COR-L47 (cell line): Measurements from ENCODE around the gene COL15A1.
A peak's percentile ranks its signal among the peaks of the same experiment; 100 is the strongest.

ENCODE experiments used
- DNase-seq: peaks from one replicate; lab custom pipeline; 2025; lab: John Stamatoyannopoulos, UW

The COL15A1 gene

DNA sequence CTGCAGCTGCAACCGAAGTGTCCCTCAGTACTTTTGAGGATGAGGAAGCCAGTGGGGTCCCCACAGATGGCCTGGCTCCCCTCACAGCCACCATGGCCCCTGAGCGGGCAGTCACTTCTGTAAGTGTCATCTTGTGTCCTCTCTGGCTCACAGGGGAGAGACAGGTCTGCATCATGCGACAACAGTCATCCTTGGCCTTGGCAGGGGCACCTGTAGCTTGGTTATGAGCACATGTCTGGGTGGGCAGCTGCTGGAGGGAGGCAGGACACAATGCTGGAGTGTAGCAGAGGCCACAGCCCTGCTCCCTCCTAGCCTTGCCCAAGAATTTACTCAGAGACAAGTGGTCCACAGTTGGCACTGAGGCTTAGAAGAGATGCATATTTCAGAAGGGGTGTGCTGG, 71.7 kb downstream of the COL15A1 start:
- DNase-seq: no peak

DNA sequence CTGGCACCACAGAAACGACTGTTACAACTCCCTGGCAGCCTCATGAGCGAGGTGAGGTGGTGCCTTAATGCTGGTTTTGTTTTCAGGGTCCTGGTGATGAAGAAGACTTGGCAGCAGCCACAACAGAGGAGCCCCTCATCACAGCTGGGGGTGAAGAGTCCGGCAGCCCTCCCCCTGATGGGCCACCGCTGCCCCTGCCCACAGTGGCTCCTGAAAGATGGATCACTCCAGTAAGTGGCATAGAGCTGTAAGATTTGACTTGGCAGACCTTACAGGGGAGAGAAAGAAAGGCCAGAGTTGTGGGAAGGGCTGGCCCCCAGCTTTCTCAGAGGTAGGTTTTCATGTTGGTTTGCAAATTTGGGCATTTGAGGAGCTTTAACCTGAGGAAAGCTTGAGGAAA, 72.2 kb downstream of the COL15A1 start:
- no peak for DNase-seq

DNA sequence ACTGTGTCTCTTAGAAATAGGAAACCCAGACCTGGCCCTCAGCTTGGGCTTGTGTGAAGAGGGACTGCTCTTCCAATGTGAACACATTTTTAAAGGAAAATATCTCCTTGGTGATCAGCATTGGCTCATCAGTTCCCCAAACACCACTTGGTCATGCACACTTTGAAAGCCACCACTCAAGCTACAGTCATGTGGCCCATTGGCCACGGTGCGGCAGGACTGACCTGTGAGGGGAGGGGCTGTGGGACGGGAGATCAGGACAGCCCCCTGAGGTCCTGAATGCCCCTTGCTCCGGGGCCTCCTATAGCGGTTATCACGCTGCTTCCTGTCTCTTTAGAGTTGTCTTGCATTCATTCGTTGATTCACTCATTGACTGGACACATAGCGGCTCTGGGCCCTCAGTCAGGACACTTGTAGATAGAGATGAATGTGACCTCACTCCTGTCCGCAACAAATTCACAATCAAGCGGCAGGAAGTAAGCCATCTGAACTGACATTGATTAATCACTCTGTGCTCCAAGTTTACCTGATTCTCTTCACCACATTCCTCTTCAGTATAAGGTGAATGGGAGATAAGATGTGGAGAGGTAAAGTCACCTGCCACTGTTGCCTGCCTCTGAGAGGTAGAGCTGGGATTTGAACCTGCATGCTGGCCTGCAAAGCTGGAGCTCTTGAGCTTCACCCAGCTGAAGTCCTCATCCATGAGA, 73.1 kb downstream of the COL15A1 start:
- no peak for DNase-seq

DNA sequence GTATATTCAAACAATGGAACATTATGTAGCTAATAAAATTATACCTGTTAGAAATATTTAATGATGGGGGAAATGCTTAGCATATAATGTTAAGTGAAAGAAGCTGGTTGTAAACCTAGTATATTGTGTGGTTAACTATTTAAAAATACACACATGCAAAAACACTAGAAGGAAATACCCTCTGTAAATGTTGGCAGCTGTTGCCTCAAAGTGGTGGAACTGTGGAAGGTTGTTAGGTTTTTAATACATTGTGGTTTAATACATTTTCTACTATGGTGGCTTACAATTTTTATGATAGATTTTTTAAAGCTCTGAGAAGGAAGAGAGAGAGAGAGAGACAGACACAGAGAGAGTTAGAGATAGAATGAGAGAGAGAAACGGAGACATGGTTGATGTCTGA, 74.9 kb downstream of the COL15A1 start:
- no peak for DNase-seq

DNA sequence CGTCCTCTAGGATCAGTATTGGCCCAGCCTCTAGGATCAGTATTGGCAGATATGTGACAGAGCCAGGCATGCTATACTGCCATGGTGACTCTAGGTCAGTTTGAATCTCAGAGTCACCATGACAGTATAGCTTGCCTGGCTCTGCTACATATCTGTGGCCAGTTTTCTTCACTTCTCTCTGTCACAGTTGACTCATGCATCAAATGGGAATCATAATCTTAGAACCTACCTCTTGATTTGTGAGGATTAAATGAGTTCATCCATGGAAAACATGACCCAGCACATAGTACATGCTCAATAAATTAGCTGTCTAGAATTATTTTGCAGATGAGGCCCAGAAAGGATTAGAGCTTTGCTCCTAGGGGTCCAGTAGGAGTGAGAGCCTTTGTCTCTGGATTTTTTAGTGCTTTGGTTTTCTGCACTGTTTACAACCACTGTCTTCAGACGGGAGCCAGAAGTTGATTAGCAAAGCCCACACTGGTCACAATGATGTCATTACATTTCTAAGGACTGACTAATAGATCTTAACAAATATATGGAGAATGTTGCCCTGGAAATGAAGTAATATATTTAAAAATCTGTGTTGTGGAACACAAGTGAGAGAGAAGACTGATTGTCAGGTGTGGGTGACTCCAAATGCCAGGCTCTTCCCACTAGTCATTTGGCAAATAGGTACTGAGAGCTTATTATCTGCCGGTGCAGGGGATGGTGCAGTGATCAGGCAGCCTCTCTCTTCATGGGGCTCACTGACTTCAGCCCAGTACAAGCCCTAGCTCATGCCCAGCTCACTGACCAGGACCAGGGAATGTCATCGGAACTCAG, 76.0 kb downstream of the COL15A1 start:
- DNase-seq: no peak

DNA sequence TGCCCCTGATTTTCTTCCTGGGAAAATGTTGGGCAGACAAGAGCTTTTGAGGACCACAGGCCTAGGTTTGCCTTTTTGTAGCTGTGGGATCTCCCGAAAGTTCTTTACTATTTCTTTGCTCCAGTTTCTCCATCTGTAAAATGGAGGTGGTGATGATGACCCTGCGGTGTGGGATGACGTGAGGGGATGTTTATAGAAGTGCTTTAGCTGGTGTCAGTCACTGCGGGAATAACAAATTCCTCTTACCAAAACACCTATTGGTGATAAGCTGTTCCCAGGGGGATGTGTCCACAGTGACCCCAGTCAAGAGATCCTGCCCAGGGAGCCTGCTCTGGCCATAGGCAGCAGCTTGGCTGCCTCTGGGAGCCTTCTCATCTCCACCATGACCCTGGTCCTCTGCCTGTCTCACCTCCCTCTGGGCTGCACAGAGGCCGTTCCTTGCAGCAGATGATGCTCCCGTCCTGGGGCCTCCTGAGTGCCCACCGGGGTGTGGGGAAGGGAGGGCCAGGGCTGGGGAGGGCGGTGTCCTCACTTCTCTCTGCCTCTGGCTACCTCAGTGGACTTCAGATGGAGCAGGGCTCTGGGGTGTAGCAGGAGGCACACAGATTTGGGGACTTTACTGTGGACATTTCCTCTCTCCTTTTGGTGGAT, 77.2 kb downstream of the COL15A1 start:
- no peak for DNase-seq

DNA sequence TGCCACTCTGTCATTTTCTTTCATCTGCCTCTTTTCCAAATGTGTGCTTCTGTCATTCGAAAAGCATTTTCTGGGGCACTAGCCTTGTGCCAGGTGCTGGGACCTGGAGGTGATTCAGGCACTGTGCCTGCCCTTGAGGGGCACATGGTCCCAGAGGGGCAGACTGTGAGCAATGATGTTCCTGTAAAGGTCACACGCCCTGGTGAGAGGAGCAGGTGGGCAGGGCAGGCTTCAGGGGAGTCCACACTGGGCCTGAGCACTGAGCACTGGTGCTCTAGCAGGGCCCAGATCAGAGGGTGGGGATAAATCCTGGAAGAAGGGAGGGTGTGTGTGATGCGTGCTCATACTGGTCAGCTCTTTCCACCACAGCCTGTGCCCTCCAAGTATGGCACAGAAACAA, 77.8 kb downstream of the COL15A1 start:
- no peak for DNase-seq

DNA sequence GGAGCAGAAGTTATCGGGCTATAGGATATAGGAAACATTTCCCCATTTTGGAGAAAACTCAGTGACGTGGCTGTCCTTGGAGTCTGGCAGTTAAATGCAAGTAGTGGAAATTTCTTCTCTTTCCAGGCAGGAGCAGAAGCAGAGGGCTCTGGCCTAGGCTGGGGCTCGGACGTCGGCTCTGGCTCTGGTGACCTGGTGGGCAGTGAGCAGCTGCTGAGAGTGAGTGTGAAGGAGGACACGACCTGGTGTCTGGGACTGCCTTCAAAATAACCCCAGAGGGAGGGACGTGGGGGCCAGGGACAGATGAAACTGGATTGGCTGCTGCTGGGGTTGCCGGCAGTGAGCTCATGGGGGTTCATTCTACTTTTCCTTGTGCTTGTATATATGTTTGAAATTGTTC, 79.5 kb downstream of the COL15A1 start:
- no peak for DNase-seq

DNA sequence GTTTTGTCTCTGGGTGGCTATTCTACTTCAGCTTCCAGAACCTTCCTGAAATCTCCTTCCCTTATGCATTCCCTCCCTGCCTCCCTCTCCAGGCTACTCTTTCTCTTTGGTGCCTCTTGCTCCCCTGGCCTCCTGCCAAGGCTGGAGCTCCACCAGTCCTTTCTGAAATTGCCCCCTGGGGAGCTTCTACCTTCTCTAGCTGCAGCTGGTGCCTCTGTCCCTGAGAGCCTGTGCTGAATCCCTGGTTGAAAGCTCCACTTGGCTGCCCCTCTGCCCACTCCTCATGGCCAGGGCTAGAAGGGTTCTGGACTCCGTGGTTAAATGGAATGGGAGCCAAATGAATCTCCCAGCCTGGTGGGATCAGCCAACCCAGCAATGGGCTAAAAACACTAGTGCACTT, 80.1 kb downstream of the COL15A1 start:
- DNase-seq: peak; percentile 91

DNA sequence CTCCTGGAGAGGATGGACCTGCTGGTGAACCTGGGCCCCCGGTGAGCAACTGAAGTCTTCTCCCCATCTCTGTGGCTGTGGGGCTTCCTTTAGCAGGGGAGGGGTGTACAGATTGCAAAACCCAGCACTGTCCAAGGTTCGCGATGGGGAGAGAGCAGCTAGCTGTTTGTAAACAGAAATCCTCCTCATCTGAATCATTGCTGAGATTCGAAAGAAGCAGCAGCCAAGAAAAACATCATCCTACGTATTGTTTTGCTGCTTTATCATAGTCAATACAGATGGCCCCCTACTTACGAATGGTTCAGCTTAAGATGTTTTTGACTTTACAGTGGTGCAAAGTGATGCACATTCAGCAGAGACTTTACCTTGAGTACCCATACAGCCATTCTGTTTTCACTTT, 81.3 kb downstream of the COL15A1 start:
- DNase-seq: no peak

DNA sequence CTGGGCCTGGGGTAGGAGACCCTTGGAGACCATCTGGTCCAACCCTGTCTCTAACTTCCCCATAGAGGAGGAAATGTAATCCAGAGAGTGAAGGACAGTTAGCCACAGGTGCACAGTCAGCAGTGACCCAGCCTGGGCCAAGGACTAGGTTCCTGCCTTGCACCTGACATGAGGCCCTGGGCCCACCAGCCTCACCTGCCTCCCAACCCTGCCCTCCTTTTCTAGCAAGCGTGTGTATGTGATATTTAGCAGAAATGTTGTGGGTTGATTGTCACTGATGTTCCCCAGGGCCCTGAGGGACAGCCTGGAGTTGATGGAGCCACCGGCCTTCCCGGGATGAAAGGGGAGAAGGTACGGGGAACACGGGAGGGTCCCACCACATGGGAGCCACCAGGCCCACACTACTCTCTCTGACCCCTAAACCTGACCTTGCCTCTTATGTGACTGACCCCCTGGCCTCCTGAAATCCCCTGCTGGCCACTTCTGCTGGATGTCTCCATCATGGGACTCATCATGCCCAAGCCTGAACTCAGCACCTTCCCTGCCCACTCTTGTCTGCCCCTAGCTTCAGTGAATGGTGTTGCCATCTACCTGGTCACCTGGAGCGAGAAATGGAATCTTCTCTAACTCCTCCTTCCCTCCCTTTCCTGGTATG, 82.0 kb downstream of the COL15A1 start:
- no peak for DNase-seq

DNA sequence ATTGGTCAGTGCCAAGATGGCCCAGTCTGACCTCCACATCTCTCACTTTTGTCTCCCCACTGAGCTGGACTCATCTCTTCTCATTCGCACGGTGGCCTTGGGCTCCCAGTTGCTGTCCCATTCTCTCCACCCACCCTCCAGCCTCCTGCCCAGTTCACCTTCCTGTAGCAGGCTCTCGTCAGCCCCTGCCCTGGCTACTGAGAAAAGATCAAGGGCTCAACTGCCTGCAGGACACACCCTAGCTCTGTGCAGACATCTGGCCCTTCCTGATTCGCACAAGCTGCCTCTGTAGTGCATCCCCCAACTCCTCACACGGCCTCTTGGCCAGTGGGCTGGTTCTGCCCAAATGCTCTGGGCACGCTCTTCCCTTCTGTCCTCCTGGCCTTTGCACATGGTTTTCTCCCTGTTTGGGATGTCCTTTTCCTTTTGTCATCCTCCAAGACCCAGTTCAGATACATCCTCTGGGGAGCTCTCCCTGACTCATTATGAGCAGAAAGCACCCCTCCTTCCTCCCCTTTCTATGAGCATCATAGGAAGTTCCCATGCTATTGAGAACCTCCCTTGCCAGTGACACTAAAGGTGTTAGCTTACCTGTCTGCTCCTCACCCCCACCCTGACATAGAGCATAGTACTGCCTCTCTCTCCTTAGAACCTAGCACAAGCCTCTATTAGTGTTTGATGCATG, 82.7 kb downstream of the COL15A1 start:
- DNase-seq: no peak

DNA sequence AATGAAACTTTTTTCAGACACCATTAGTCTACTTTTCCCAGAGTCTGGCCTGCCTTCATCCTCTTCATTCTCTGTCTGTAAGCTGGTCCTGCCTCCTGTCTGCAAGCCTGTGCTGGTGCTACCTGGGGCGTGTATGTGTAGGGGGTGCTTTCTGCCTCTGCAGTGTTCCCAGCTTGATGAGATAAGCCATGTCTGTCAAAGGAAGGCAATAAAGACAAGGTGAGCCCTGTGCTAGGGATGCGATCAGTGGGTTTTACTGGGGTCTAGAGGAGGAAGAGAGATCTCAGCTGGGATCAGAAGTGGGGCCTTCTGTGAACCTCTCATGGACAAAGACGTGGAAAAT, 83.2 kb downstream of the COL15A1 start:
- DNase-seq: no peak

DNA sequence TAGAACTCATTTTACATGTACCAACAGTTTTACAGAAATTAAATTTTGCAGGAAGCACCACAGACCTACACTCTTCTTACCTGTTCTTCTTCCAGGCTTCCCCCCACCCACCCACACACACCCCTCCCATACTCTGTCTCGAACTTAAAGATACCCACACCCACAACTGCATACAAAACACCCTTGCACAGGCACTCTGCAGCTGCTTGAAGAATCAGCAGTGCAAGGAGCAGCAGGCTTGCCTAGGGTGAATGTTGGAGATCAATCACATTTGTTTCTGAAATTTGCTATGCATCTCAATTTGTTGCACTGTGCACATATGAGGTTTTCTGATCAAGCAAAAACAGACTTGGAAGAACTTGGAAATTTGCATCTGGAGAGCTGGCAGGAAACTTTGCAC, 83.7 kb downstream of the COL15A1 start:
- no peak for DNase-seq

DNA sequence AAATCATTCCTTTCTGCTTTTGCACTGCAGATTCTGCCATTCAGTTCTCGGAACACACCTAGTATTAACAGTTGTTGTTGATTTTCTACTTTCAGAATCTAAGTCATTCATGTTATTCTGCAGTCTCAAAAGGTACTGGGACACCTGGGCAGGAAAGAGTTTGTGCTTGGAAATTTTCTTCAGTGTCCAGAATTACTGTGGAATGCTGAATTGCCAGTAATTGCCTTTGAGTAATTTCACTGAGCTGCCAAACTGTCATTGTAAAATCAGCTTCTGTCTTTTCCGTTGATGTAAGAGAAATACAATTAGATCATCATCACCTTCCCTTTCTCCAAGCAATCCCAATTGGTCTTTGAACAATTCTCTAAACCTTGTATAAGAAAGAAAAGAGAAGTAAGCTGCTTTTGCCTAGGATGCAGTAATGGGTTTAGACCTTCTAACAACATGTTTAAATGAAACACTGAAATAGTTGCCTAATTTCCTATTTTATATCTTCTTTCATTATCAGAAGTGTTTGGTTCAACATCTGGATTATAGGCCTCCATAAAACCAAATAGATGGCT, 85.5 kb downstream of the COL15A1 start:
- no peak for DNase-seq

DNA sequence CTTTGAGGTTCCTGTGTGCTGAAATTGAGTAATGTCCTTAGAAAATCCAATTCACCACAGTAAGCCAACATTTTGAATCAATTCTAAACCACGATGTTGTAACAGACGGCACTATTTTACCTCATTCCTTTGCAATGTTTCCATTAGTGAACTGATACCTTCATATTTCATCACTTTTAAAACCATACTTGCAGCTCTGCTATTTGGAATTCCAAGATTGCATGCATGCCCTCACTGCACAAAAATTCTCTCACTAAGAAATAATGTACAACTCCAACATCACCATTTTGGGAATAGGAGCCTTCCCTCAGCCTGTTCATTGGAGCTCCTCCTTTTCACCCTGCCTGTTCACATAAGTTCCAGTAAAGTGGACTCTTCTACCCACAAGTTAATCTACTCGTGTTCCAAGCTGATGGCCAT, 86.4 kb downstream of the COL15A1 start:
- no peak for DNase-seq

DNA sequence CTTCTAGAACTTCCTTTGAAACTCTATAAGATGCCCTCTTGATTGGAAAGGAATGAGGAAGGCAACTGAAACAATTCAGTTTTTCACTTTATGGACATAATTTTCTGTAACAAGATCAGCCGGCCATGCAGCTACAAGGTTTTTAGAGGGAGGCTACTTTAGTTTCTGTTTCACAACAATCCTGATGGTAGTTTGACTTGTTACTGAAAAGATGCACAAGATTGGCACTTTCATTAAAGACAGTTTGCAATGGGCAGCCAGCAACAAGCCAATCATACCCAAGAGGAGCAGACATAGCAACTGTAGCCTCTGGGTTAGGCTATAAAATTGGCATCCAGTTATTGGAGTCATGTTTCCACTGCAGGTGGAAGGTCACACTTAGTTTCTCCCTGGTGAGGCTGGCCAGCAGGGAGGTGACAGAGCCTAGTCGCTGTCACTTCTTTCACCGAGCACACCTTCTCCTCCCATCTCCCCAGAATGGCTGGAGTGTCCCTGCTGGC, 87.0 kb downstream of the COL15A1 start:
- DNase-seq: no peak

DNA sequence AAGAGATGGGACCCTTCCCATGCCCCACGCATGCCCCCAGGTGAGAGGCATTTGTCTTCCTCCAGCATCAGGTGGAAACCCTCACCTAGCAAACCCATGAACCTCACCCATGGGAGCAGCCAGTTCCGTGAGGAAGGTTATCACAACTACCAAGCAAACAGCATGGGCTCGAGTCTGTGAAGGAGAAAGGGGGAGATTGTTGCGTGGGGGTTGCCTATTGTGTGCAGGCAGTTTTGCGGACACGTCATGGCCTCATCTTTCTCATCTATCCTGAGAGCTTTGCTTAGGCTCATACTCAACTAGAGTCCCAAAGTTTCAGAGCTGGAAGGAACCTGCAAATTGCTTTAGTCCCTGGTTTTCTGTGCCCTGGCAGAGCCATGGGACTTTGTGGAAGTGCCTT, 87.6 kb downstream of the COL15A1 start:
- no peak for DNase-seq

DNA sequence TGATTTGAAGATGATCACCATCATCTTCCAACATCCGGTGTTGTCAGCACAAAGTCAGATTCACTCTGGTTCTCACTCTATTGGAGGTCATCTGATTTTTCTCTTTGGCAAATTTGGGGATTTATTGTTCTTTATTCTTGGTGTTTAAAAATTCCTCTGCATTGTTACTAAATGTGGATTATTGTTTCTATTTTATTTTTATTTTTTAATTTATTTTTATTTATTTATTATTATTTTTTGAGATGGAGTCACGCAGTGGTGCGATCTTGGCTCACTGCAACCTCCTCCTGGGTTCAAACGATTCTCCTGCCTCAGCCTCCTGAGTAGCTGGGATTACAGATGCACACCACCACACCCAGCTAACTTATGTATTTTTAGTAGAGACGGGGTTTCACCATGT, 88.3 kb downstream of the COL15A1 start:
- no peak for DNase-seq

DNA sequence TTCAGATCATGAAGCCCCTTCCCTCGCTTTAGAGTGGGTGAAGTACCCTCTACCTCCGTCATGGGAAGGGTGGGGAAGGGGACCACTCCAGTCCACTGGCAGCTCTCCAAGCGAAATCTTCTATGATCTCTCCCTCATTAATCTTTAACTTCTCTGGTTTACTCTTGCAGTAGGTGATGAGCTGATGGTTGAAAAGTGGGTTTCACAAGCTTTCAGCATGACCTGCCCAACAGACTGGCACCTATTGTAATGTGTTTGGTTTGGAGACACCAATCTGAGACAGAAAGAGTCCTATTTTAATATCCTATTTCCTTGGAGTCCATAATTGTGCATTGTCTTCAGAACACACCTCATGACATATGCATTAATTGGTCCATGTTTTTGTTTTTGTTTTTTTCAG, 90.4 kb downstream of the COL15A1 start:
- DNase-seq: no peak

DNA sequence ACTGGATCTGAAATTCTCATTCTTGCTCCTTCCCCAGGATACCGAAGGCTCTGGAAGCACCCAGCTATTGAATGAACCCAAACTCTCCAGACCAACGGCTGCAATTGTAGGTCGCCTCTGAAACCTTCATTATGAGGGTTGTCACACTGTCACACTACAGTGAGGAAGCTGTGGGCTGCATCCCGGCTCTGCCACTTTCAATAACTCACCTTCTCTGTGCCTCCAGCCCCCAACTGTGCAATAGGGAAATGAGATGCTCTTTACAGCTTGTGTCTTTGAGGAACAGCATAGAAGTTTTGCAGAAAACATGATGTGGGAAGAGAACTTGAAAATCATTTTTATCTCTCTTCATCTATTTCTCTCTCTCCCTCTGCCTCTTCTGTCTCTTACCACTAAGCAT, 91.6 kb downstream of the COL15A1 start:
- DNase-seq: no peak
